Middle frontal gyrus (tissue), 1 donor: ENCODE data around the gene MTRF1L.
"Not testable (repeated sequence)": the region's sequence is repeated elsewhere in the genome, so short reads cannot be mapped to it uniquely, and the experiment has no call there.

ENCODE experiments used
- DNase-seq: peaks from one replicate; pipeline ENCODE4 v3.0.0-alpha.2; 2015; ENCODE audit warnings: low spot score; ENCODE audit errors: extremely low spot score

Gene MTRF1L

GRCh38 chr6:153012856-153013255, 10.3 kb upstream of the MTRF1L start:
- no peak for DNase-seq

GRCh38 chr6:153003366-153003690, 819 bp upstream of the MTRF1L start:
- DNase-seq = no peak

- no peak for DNase-seq
These were observed 519 bp downstream of the MTRF1L start for GRCh38 chr6:153001767-153002612.

GRCh38 chr6:153000790-153001189, 1.7 kb downstream of the MTRF1L start:
- not testable (repeated sequence) for DNase-seq

GRCh38 chr6:153000243-153000642, 2.3 kb downstream of the MTRF1L start:
- no peak for DNase-seq

GRCh38 chr6:152999538-152999937, 3.0 kb downstream of the MTRF1L start:
- not testable (repeated sequence) for DNase-seq

- no peak for DNase-seq
These were observed 8.7 kb downstream of the MTRF1L start for GRCh38 chr6:152993847-152994246.

GRCh38 chr6:152993431-152993830, 9.1 kb downstream of the MTRF1L start:
- no peak for DNase-seq

- no peak for DNase-seq
These were observed 15.5 kb downstream of the MTRF1L start for GRCh38 chr6:152986978-152987377.

GRCh38 chr6:152985300-152985699, 17.2 kb downstream of the MTRF1L start:
- not testable (repeated sequence) for DNase-seq

- DNase-seq = no peak
These were observed 18.0 kb downstream of the MTRF1L start for GRCh38 chr6:152984513-152984872.

GRCh38 chr6:152983637-152984512, 18.6 kb downstream of the MTRF1L start:
- DNase-seq = peak; percentile 93

- peak; percentile 95 for DNase-seq
These were observed 19.4 kb downstream of the MTRF1L start, which contains the start of gene FBXO5 for GRCh38 chr6:152982904-152983636. FBXO5 (minus strand) TSS chr6:152983041; CDS start chr6:152982959, 82 bp downstream.

GRCh38 chr6:152981989-152982903, 20.3 kb downstream of the MTRF1L start:
- no peak for DNase-seq

GRCh38 chr6:152981219-152981618, 21.3 kb downstream of the MTRF1L start:
- DNase-seq = no peak

- DNase-seq = no peak
These were observed 21.9 kb downstream of the MTRF1L start for GRCh38 chr6:152980656-152981055.

- DNase-seq = no peak
These were observed 23.4 kb downstream of the MTRF1L start for GRCh38 chr6:152979116-152979515.

GRCh38 chr6:152978058-152978457, 24.5 kb downstream of the MTRF1L start:
- no peak for DNase-seq

GRCh38 chr6:152977556-152977955, 25.0 kb downstream of the MTRF1L start:
- no peak for DNase-seq

GRCh38 chr6:152976749-152977148, 25.8 kb downstream of the MTRF1L start:
- no peak for DNase-seq
